Gastrocnemius medialis (tissue), 4 donors: ENCODE results near the gene KPTN.

Source experiments
- CTCF ChIP-seq, 5 experiments: fragments of 450-650 bp in 3 of 5; fragments of 200-600 bp in 2 of 5; sonication (generic) in 2 of 5; IDR thresholded peaks in 4 of 5; conservative IDR thresholded peaks in 1 of 5; 1 replicate in 4 of 5; 2 replicates in 1 of 5; pipeline ENCODE4 v1.5.1; 2016 to 2019; ENCODE audit warnings: antibody characterized with exemption in 5 of 5, mild to moderate bottlenecking in 3 of 5, moderate library complexity in 3 of 5
- POLR2A ChIP-seq, 2 donors: fragments of 450-650 bp; IDR thresholded peaks; one replicate each; pipeline ENCODE4 v1.6.1; 2017; ENCODE audit warnings: antibody characterized with exemption in 2 of 2, mild to moderate bottlenecking in 2 of 2, moderate library complexity in 2 of 2

- TF ChIP-seq CTCF (IDR thresholded peaks at IDR 0.05 in 4 of 5, conservative IDR thresholded peaks at IDR 0.05 in 1 of 5) = no peak
- TF ChIP-seq POLR2A (IDR thresholded peaks at IDR 0.05) = no peak
Measured at GRCh38 chr19:47521473-47522180, 37.6 kb upstream of the KPTN start.
